Purkinje cell (primary cell): ENCODE results near the gene SNHG17. TPM values are rescaled to one million over a fixed set of nuclear protein-coding genes. Genes with fewer than 3 reads are reported as not detected.

Experiments used
- polyA plus RNA-seq: library from polyadenylated mRNA; unstranded; fragments of >200 nt; fragmentation: Nextera tagmentation; gene quantifications from 2 replicates; pipeline ENCODE4 v1.2.1, GENCODE V29; 2014

The SNHG17 gene
- polyA plus RNA-seq, result 20.0 and 41.2 TPM in 2 replicates

DNA sequence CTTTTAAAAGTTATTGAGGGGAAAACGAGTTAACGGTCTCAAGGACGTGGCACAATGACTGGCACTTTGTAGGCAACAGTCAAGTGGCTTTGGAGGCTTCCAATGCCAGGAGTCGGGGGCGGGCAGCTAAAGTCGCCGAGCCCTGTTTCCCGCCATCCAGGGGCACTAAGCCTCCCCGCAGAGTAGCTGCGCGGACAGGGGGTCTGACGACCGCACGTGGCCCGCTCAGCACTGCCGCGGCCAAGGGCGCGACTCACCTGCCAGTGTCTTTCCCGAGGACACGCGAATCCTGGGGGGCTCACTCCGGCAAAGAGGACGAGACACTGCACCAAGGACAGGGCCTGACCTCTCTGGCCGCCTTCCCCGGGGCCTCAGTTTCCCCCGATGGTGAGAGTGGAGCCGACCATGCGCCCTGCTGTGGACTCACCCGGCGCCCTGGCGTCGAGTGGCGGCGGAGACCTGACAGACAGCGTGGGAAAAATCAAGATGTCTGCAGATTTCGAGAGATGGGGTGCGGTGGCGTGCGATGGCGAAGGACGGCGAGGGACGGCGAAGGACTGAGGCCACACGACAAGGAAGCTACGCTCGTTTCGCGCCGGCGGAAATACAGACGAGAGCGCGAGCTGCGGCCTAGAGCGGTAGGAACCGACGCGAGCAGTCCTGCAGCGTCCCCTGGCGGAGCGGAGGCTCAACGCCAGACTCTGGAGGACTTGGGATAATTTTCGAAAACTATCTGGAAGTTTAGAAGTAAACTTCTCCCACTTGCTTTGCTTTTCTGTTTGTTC lies at the start of gene SNHG17:
Gene SNHG17, minus strand, starts transcription at position 559 of the 785 bp plus-strand sequence.

GRCh38 chr20:38472513-38473366 lies 37.6 kb upstream of the SNHG17 start, which contains the start of gene RALGAPB:
RALGAPB (plus strand) TSS chr20:38472843; CDS start chr20:38488433, 15,590 bp downstream.

Other genes with a start within 250 kb of the SNHG17 start
- gene KIAA1755, start 174.6 kb downstream of the SNHG17 start, polyA plus RNA-seq, result 0.91 and 1.2 TPM in 2 replicates
- gene BPI, start 131.2 kb downstream of the SNHG17 start, polyA plus RNA-seq, result not detected in 2 replicates
- gene LBP, start 88.8 kb downstream of the SNHG17 start, polyA plus RNA-seq, result not detected in 2 replicates
- 15.5 and 19.8 TPM in 2 replicates for gene RALGAPB, start 37.5 kb upstream of the SNHG17 start, polyA plus RNA-seq
- gene ADIG, start 145.9 kb upstream of the SNHG17 start, polyA plus RNA-seq, result not detected in 2 replicates
- gene ARHGAP40, start 166.5 kb upstream of the SNHG17 start, polyA plus RNA-seq, result 0.24 TPM in 1 of 2 replicates, not detected in the other